Activated T-cell treated with anti-CD3 and anti-CD28 coated beads for 4 hours (primary cell): ENCODE results near the gene TPCN2.

Experiments
- DNase-seq: peaks from one replicate; pipeline ENCODE4 v3.0.0-alpha.2; 2020

The TPCN2 gene

DNA sequence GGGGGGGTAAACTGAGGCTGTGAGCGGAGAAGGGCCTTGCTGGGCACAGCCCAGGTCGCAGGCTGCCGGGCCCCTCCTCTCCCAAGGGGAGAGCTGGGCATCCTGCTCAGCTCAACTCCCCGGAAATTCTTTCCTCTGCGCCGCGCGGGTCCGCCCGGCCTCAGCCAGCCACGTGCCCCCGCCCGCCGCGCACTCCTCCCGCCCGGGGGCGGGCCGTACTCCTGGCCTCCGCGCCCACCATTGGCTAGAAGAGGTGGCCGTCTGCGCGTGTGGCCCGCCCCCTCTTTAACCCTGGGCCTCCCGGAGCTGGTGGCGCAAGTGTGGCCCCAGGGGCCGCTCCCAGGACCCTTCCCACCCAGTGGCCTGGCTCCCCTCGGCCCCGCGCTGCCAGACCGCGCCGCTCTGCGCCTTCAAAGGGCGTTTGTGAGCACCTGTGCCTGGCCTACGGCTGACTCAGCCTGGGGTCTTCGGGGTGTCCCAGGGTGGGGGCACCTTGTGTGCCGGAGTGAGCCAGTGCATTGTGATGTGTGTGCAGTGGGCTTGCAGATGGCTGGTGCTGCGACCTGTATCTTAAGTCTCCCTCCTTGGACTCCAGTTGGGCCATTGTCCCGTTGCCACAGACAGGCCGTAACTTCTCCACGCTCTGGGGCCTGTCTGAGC is 37.6 kb upstream of the TPCN2 start:
- no peak for DNase-seq

- no peak for DNase-seq
Measured at GRCh38 chr11:69011624-69012091, 37.1 kb upstream of the TPCN2 start.

- no peak for DNase-seq
Measured at GRCh38 chr11:69012092-69013008, 36.4 kb upstream of the TPCN2 start.

DNA sequence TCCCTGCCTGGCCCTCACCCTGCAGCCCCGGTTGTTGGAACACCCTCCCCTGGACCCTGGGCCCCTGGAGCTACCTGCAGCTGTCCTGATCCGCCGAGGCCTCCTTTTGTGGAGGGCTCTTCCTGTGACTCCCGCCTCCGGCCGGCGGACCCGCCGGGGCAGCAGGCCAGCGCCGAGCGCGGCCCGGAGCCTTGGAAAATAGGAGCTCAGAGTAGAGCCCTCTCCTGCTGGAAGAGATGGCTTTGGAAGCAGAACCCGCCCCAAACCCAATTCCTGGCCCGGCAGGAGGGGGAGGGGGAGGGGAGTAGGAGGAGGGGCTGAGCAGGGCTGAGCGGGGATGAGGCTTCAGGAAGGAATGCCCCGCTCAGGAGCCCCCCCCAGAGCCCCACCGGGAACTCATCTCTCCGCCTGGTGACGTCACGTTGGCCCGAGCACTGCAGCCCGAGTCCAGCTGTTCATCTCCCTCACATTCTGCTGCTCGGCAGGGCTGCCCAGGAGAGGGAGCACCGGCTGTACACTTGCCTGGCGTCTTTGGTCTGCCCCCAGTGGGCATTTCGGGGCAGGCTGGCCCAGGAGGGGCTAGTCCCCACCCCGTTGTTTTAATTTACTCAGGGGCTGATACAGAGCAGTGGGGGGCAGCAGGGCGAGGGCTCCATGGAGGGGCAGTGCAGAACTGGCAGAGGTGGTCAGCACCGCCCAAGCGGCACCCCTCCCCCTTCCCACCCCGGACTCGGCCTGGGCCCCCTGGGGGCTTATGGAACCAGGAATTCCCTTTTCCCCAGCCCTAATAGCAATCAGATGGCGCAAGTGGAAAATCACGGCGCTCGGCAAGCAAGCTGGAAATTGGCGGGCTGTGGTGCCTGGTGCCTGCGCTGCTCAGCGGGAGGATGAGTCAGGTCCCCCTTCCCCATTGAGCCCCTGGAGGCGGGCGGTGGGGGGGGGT is 35.5 kb upstream of the TPCN2 start, which contains the start of gene MRGPRF:
Gene MRGPRF (minus strand): TSS at position 238 of the 943 bp plus-strand sequence. CDS start 3,345 bp downstream, outside the sequence.
- DNase-seq, result no peak

DNA sequence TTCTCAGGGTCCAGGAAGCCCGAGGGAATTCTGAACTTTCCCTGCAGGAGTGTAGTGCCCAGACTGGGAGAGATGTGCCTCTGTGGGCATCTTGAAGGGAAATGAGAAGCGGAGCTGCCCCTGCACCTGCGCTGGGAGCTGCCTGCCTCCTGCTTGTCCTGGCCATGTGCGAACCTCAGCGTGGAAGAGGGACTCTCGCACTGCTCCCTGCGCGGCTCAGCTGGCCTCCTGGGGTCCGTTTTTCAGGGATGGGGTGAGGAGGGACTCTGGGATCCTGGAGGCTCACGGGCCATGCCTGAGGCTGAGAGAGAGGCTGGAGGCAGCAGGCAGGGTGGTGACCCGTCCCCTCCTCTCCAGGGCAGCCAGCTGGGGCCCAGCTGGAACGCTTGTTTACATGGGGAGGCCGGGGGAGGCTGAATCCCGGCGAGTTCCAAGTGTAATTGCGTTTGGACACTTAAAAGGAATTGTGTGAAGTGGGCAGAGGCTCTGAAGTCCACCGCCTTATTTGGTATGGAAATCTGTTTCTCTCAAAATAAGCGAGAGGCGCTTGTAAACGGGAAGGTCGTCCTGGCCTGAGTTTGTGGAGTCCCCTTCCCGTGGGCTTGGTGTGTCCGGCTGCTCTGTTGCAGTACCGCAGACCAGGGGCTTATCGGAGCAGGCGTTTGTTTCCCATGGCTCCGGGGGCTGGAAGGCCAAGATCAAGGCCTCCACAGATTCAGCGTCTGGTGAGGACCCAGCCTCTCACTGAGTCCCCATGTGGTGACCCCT is 34.5 kb upstream of the TPCN2 start:
- DNase-seq, result no peak

DNA sequence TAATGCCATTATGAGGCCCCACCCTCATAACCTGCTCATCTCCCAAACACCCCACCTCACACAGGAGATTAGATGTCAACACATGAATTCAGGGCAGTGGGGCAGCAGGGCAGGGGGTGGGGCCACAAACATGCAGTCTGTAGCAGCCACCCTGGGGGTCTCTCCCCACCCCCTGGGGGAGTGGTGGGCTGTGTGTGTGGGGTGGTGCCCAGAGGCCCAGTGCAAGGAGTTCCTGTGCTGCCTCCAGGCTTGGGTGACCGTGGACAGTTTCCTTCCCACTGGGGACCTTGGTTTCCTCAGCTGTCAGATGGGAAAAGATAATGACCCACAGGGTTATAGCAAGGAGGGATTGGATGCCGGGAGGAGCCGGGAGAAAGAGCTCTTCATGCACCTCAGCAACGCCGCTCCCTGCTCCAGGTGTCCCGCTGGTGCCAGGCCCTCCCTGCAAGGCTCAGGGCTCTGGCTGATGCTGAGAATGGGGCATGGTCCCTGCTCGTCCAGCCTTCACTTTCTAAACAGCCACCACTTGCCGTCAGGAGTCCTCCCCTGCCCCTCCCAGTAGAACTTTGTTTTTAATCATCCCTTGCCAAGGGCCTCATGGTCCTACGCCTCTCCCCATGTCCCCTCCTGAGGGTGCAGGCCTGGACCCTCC is 33.7 kb upstream of the TPCN2 start:
- DNase-seq, result no peak

GRCh38 chr11:69017951-69018350 is 30.8 kb upstream of the TPCN2 start:
- DNase-seq, result no peak

DNA sequence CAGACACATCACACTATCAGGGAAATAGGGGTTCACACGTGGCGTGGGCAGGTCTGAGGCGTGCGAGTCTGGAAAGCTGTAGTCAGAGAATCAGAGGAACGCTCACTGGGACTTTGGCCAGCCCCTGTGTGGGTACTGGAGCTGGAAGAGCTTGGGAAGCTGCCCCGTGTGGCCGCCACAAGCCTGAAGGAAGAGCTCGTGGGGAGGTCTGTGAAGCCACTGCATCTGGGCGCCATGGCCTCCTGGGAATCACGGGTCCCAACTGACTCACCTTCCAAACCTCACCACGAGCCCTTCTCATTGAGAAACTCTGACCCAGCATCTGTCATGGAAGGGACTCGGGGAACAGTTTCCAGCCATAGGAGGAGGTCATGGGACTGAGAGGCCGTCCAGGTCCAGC is 29.8 kb upstream of the TPCN2 start:
- no peak for DNase-seq

DNA sequence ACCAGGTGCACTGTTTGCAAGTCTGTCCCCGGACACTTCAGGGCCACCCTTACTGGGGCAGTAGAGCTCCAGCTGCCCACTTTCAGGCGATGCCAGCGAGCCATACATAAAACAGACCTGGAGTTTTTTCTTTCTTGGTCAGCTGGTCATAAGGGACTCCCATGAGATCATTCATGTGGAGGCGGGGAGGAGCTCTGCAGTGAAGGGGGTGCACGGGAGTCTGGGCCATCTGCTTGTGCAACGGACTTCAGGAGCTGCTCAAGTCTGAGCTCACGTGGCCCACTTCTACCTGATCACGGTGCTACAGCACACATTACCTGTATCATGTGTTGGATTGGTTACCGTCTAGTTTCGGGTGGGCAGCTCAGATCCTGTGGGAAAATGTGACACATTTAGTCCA is 26.5 kb upstream of the TPCN2 start:
- no peak for DNase-seq

GRCh38 chr11:69024509-69024908 is 24.2 kb upstream of the TPCN2 start:
- no peak for DNase-seq

- no peak for DNase-seq
Measured at GRCh38 chr11:69027704-69028372, 20.9 kb upstream of the TPCN2 start.

DNA sequence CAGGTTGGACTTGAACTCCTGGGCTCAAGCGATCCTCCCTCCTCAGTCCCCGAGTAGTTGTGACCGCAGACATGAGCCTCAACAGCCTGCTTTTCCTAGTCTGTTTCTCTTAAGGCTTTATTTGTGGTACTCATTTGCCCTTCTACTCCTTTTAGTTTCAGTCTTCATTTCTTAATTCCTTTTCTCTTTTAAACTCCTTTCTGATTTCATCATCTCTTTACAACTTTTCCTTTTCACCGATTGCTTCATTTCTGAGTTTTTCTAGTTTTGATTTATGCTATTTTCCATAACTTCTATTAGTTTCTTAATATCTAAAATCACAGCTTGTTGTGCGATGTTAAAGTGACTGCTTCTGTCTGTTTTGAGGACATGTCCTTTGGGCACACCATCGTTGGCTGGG is 18.4 kb upstream of the TPCN2 start:
- DNase-seq, result no peak

DNA sequence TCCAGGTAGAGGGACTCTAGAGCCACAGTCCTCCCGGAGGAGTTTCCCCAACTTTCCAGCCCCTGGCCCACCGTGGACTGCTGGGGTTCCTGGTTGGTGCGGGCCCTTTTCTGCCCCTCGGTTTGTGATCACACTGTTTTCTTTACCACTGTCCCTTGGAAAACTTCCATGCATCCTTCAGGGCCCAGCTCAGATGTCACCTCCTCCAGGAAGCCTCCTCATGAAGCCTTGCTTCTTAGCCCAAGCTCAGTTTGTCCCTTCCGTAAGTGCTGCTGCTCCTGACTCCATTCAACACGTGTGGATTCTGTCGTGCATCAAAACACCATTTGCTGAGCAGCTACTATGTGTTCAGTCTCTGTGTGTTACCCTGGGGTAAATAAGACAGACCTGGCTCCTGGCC is 15.9 kb upstream of the TPCN2 start:
- DNase-seq, result no peak

DNA sequence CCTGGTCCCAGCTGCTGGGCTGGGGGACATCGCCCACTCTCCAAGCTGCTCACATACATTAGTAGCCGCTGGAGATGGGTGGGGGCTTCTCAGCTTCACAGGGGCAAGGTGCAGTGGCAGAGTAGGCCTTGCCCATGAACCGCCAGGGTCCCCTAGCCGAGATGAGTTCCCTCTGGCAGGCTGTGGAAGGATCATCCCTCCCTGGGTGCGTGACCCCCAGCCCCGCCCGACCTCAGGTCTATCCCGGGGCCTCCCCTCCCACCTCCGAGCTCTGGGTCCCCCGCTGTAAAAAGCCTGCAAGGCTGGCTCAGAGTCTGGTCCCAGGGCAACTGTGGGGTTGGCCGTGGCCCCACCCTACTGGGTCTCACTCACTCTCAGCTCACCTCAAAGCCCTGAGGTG is 15.3 kb upstream of the TPCN2 start:
- DNase-seq, result no peak

GRCh38 chr11:69034123-69034867 is 14.4 kb upstream of the TPCN2 start:
- no peak for DNase-seq

DNA sequence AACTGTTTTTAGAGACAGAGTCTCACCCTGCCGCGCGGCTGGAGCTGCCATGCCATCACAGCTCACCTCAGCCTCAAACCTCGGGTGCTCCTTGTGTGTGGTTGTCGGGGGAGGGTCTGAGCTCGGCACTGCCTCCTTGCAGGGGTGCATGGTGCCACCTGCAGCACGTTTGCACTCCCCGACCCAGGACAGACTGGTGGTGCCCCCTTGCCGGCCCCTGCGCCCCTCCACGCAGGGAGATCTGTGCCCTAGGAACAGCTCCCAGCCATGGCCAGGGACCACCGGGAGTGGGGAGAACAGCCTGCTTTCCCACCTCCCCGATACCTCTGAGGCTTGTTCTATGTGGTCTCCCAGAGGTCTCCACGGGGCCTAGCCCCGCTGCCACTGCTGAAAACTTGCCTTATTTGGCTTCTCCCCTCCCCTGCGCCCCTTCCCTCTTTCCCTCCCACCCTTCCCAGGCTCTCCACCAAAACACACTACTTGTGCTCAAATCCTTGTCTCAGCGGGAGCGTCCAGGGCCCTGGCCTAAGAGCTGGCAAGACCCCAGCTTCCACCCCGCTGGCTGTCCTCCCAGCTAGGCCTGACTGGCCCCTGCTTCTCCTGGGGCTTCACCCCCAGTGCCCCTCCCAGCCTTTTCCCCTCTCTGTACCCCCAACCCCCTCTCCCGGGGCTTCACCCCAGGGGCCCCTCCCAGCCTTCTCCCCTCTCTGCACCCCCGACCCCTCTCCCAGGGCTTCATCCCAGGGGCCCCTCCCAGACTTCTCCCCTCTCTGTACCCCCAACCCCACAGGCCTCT is 13.4 kb upstream of the TPCN2 start:
- no peak for DNase-seq

GRCh38 chr11:69035946-69036340 is 12.8 kb upstream of the TPCN2 start:
- DNase-seq, result no peak

DNA sequence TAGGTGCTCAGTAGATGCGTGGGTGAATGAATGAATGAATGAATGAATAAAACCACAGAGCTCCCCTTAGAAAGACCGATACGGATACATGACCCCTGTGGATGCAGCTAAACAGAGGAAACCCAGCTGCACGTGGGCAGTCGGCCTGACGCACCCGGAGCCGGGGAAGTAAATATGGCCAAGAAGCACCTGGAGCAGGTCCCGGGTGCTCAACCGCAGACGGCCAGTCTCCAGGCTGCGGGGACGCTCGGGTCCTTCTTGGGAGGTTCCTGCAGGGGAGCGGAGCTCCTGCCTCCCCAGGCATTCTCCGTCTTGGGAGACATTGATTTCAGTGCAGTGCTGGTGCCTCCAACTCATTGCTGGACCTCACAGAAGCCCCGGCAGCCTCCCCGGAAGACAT is 11.7 kb upstream of the TPCN2 start:
- DNase-seq, result no peak

DNA sequence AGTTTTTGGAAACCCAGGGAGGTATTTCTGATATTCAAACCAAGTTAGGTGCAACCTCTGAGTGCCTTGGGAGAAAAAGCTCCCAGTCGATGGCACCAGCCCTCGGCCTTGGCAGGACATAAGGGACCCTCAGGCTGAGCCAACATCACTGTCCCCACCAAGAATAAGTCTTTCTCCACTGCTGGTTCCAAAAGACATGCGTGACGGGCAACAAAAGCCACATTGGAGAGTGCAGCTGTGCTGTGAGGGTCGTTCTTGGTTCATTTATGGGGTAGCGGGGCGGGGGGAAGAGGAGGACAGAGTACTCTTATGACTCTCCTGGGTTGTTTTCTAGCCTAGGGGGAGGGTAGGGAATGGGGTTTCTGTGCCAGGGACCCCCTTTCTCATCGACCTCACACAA is 11.2 kb upstream of the TPCN2 start:
- no peak for DNase-seq
